Measurements from ENCODE around the gene TMEM51. TPM values are rescaled to one million over a fixed set of nuclear protein-coding genes. Genes with fewer than 3 reads are reported as not detected.
A peak's percentile ranks its signal among the peaks of the same experiment; 100 is the strongest.

Gene TMEM51
- total RNA-seq, 2 donors from 2014 or later: 23.4 to 27.4 TPM

- ATAC-seq: no peak
- intact Hi-C loops (cut with DNase I, micrococcal nuclease): no loop called here
Measured at GRCh38 chr1:15205586-15206346, 52.2 kb downstream of the TMEM51 start.

GRCh38 chr1:15206418-15207030, 53.0 kb downstream of the TMEM51 start:
- DNase-seq: no peak
- no peak for ATAC-seq
- intact Hi-C loops (cut with DNase I, micrococcal nuclease): no loop called here

More at GRCh38 chr1:15205586-15206346, 52.2 kb downstream of the TMEM51 start:
- no peak for DNase-seq

GRCh38 chr1:15207031-15207828, 53.7 kb downstream of the TMEM51 start:
- intact Hi-C loops (cut with DNase I, micrococcal nuclease): no loop called here
- DNase-seq (no peak), ATAC-seq (no peak)

- no peak for DNase-seq
- ATAC-seq: no peak
- intact Hi-C loops (cut with DNase I, micrococcal nuclease): no loop called here
Measured at GRCh38 chr1:15207829-15208429, 54.4 kb downstream of the TMEM51 start.

GRCh38 chr1:15210651-15211375, 57.3 kb downstream of the TMEM51 start:
- intact Hi-C loops (cut with DNase I, micrococcal nuclease): no loop called here
- DNase-seq: no peak

GRCh38 chr1:15211424-15211823, 57.9 kb downstream of the TMEM51 start:
- intact Hi-C loops (cut with DNase I, micrococcal nuclease): no loop called here
- ATAC-seq (no peak), DNase-seq (no peak)

More at GRCh38 chr1:15210651-15211375, 57.3 kb downstream of the TMEM51 start:
- ATAC-seq: no peak

GRCh38 chr1:15212216-15212953, 58.8 kb downstream of the TMEM51 start:
- no peak for ATAC-seq
- intact Hi-C loops (cut with DNase I, micrococcal nuclease): no loop called here
- DNase-seq: no peak

- intact Hi-C loops (cut with DNase I, micrococcal nuclease): no loop called here
- no peak for ATAC-seq
- DNase-seq: no peak
Measured at GRCh38 chr1:15212954-15213291, 59.4 kb downstream of the TMEM51 start.

- DNase-seq: no peak
- ATAC-seq: no peak
- intact Hi-C loops (cut with DNase I, micrococcal nuclease): no loop called here
Measured at GRCh38 chr1:15213341-15213821, 59.8 kb downstream of the TMEM51 start.

- intact Hi-C loops (cut with DNase I, micrococcal nuclease): no loop called here
- ATAC-seq: no peak
- DNase-seq: peak in 1 of 2 donors; percentile 67
Measured at GRCh38 chr1:15214527-15214926, 61.0 kb downstream of the TMEM51 start.

GRCh38 chr1:15215116-15215515, 61.6 kb downstream of the TMEM51 start:
- intact Hi-C loops (cut with DNase I, micrococcal nuclease): no loop called here
- DNase-seq: peak; percentile 84 to 85
- peak; percentile 95 for ATAC-seq

GRCh38 chr1:15217654-15218053, 64.1 kb downstream of the TMEM51 start:
- DNase-seq (peak in 1 of 2 donors; percentile 8), ATAC-seq (no peak)
- intact Hi-C loops (cut with DNase I, micrococcal nuclease): no loop called here

GRCh38 chr1:15218287-15219279, 65.0 kb downstream of the TMEM51 start:
- ATAC-seq: no peak
- peak in 1 of 2 donors; percentile 25 for DNase-seq
- intact Hi-C loops (cut with DNase I, micrococcal nuclease): no loop called here

GRCh38 chr1:15219280-15220023, 65.9 kb downstream of the TMEM51 start:
- DNase-seq (peak in 1 of 2 donors; percentile 19), ATAC-seq (no peak)
- intact Hi-C loops (cut with DNase I, micrococcal nuclease): no loop called here

GRCh38 chr1:15220024-15220392, 66.5 kb downstream of the TMEM51 start:
- DNase-seq: no peak
- intact Hi-C loops (cut with DNase I, micrococcal nuclease): no loop called here
- ATAC-seq: no peak

- ATAC-seq (peak; percentile 90), DNase-seq (peak; percentile 69 to 76)
- intact Hi-C loops (cut with DNase I, micrococcal nuclease): no loop called here
Measured at GRCh38 chr1:15220825-15221431, 67.4 kb downstream of the TMEM51 start.
